Mesendoderm (in vitro differentiated cells): Measurements from ENCODE around the gene PNMA8B.

Experiments used
- DNase-seq: peaks from one replicate; pipeline ENCODE4 v3.0.0; 2013
- H2AK5ac ChIP-seq: 2 replicates; pipeline ENCODE4 v1.6.1; 2013; ENCODE audit warnings: low read length, inconsistent platforms
- H2BK120ac ChIP-seq: 2 replicates; pipeline ENCODE4 v1.6.1; 2013; ENCODE audit warnings: low read depth, mild to moderate bottlenecking, low read length, moderate library complexity, mixed read lengths
- H2BK15ac ChIP-seq: replicated peaks from 2 replicates; pipeline ENCODE4 v1.6.1; 2013; ENCODE audit warnings: low read depth, mild to moderate bottlenecking, moderate library complexity
- H2BK5ac ChIP-seq: 2 replicates; pipeline ENCODE4 v1.6.1; 2013; ENCODE audit warnings: low read length, inconsistent platforms
- H3K18ac ChIP-seq: 2 replicates; pipeline ENCODE4 v1.6.1; 2013; ENCODE audit warnings: mild to moderate bottlenecking, low read length, mixed read lengths
- H3K23ac ChIP-seq: one replicate; pipeline ENCODE4 v1.6.1; 2013; ENCODE audit warnings: low read length
- H3K27ac ChIP-seq: 2 replicates; pipeline ENCODE4 v1.5.1; 2013; ENCODE audit warnings: low read depth, mild to moderate bottlenecking, inconsistent platforms, low read length, moderate library complexity
- H3K27me3 ChIP-seq: 2 replicates; pipeline ENCODE4 v1.6.1; 2013; ENCODE audit warnings: low read length, control low read depth, mild to moderate bottlenecking, inconsistent platforms; ENCODE audit not compliant: insufficient read depth, poor library complexity
- H3K36me3 ChIP-seq: 2 replicates; pipeline ENCODE4 v1.6.1; 2013; ENCODE audit warnings: low read length, inconsistent platforms; ENCODE audit not compliant: control insufficient read depth, insufficient read depth
- H3K4ac ChIP-seq: one replicate; pipeline ENCODE4 v1.6.1; 2013; ENCODE audit warnings: low read depth, mild to moderate bottlenecking, low read length, moderate library complexity
- H3K4me1 ChIP-seq: 2 replicates; pipeline ENCODE4 v1.6.1; 2013; ENCODE audit warnings: low read depth, low read length, inconsistent platforms; ENCODE audit not compliant: control insufficient read depth
- H3K4me2 ChIP-seq: 2 replicates; pipeline ENCODE4 v1.6.1; 2013; ENCODE audit warnings: low read length
- H3K4me3 ChIP-seq: 2 replicates; pipeline ENCODE4 v1.5.1; 2013; ENCODE audit warnings: mild to moderate bottlenecking, low read length
- H3K56ac ChIP-seq: one replicate; pipeline ENCODE4 v1.6.1; 2013; ENCODE audit warnings: low read length
- H3K79me1 ChIP-seq: 2 replicates; pipeline ENCODE4 v1.6.1; 2013; ENCODE audit warnings: low read length, inconsistent platforms
- H3K79me2 ChIP-seq: 2 replicates; pipeline ENCODE4 v1.6.1; 2013; ENCODE audit warnings: mild to moderate bottlenecking, low read length; ENCODE audit not compliant: control insufficient read depth, insufficient read depth
- H3K9ac ChIP-seq: 2 replicates; pipeline ENCODE4 v1.6.1; 2013; ENCODE audit warnings: low read length, inconsistent platforms
- H4K5ac ChIP-seq: one replicate; pipeline ENCODE4 v1.6.1; 2013; ENCODE audit warnings: low read length
- H4K8ac ChIP-seq: one replicate; pipeline ENCODE4 v1.6.1; 2013; ENCODE audit warnings: low read depth, mild to moderate bottlenecking, control low read depth, low read length, moderate library complexity
- WGBS: extraction: QIAGEN DNeasy Blood & Tissue Kit; methylation state at CpG from one replicate; pipeline ENCODE4 v1.1.7; 2013; ENCODE audit warnings: low lambda C conversion rate, missing lambda C conversion rate; ENCODE audit not compliant: insufficient coverage; ENCODE audit errors: extremely low coverage; 5-methylcytosine and 5-hydroxymethylcytosine counted together

PNMA8B gene

GRCh38 chr19:46491975-46492682, 3.5 kb downstream of the PNMA8B start:
- Histone ChIP-seq H3K4me1 (no peaks in the 10 kb centered on the region), H3K18ac (no peak overlapping the region), H3K9ac (no peak overlapping the region), H2BK15ac (no peak overlapping the region), H3K4ac (no peak overlapping the region), H4K8ac (no peak overlapping the region), H4K5ac (no peak overlapping the region), H2BK120ac (no peak overlapping the region), H3K36me3 (no peaks in the 10 kb centered on the region), H3K79me2 (no peaks in the 10 kb centered on the region), H2BK5ac (no peak overlapping the region), H3K27me3 (peaks cover 50% of the 10 kb centered on the region), H3K23ac (no peak overlapping the region), H3K56ac (no peak overlapping the region), H3K4me3 (no peak overlapping the region), H3K4me2 (no peak overlapping the region), H3K79me1 (no peaks in the 10 kb centered on the region), H2AK5ac (no peak overlapping the region), H3K27ac (no peak overlapping the region)
- WGBS = no CpG with 5 or more reads among the region's 18 CpGs
- no peak for DNase-seq

DNA sequence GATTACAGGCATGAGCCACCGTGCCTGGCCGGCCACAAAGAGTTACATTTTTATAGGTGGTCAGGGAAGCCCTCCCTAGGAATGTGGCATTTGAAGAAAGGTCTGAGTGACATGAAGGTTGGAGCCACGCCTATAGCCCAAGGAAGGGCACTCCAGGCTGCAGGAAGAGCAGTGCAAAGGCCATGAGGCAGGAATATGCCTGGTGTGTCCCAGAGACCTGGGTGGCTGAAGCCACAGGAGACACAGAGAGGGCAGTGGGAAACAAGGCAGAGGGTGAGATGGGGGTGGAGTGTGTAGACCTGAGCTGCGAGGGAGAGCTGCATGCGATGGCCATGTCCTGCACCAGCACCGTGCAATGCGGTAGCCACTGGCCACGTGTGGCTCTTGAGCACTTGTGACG, 4.9 kb downstream of the PNMA8B start:
- Histone ChIP-seq H3K56ac (no peak overlapping the region), H3K79me1 (no peaks in the 10 kb centered on the region), H3K36me3 (no peaks in the 10 kb centered on the region), H3K79me2 (no peaks in the 10 kb centered on the region), H2BK120ac (no peak overlapping the region), H3K9ac (no peak overlapping the region), H2BK15ac (no peak overlapping the region), H3K27me3 (peaks cover 50% of the 10 kb centered on the region), H3K27ac (no peak overlapping the region), H3K4me2 (no peak overlapping the region), H2AK5ac (no peak overlapping the region), H3K4me1 (no peaks in the 10 kb centered on the region), H3K4ac (no peak overlapping the region), H4K5ac (no peak overlapping the region), H3K4me3 (no peak overlapping the region), H3K23ac (no peak overlapping the region), H3K18ac (no peak overlapping the region), H4K8ac (no peak overlapping the region), H2BK5ac (no peak overlapping the region)
- WGBS = no CpG with 5 or more reads among the region's 9 CpGs
- no peak for DNase-seq

DNA sequence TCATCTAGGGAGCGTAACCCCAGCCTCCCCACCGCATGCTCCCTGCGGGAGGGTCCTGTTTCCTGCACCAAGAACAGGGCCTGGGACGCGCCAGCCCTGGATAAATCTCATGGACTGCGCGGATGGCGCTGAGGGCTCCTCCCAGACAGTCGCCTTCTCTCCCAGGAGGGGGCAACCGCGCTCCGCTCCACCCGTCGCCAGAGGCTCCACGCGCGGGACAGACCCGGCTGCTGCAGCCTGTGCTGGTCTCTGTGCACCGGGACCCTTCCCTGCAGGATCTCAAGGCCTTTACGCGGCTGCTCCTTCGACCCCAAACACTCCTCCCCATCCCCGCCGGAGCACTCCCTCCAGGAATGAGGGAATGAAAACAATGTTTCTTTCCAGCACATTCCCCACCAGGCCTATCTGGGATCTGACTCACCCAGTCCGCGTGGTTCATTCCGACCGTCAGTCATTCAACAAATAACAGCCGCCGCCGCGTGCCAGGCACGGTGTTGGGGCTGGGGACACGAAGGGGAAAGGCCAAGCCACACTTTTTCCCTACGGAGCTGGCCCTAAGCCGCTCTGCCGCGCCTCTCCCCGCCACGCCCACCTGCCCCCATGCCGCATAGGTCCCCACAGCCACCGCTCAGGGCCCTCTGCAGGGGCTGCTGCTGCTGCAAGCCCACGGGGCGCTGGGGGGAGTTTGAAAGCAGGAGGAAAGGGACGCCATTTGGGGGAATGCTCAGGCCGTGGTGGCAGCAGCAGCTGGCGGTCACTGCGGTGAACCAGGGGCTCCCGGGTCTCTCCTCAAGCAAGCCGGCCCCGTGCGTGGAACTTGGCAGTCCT, 6.0 kb downstream of the PNMA8B start:
- Histone ChIP-seq H2BK15ac (no peak overlapping the region), H3K18ac (no peak overlapping the region), H2BK5ac (no peak overlapping the region), H3K27ac (no peak overlapping the region), H3K79me2 (no peaks in the 10 kb centered on the region), H3K27me3 (peaks cover 46% of the 10 kb centered on the region), H3K4me3 (no peak overlapping the region), H3K56ac (peak overlapping the region; percentile 40), H4K5ac (no peak overlapping the region), H3K4ac (no peak overlapping the region), H4K8ac (no peak overlapping the region), H2AK5ac (no peak overlapping the region), H3K9ac (no peak overlapping the region), H3K36me3 (no peaks in the 10 kb centered on the region), H3K23ac (no peak overlapping the region), H2BK120ac (no peak overlapping the region), H3K79me1 (no peaks in the 10 kb centered on the region), H3K4me1 (no peaks in the 10 kb centered on the region), H3K4me2 (peak overlapping the region; percentile 66)
- no CpG with 5 or more reads among the region's 52 CpGs for WGBS
- DNase-seq = peak; percentile 80

- no peak overlapping the region for H3K4ac ChIP-seq
- WGBS = no CpG with 5 or more reads among the region's 11 CpGs
- no peaks in the 10 kb centered on the region for H3K36me3 ChIP-seq
- H3K79me1 ChIP-seq = no peaks in the 10 kb centered on the region
- no peak overlapping the region for H3K56ac ChIP-seq
- H3K18ac ChIP-seq = no peak overlapping the region
- no peak overlapping the region for H2BK5ac ChIP-seq
- no peak overlapping the region for H2AK5ac ChIP-seq
- no peaks in the 10 kb centered on the region for H3K4me1 ChIP-seq
- DNase-seq = no peak
- no peak overlapping the region for H3K23ac ChIP-seq
- no peak overlapping the region for H3K9ac ChIP-seq
- H3K4me2 ChIP-seq = no peak overlapping the region
- H3K79me2 ChIP-seq = no peaks in the 10 kb centered on the region
- H4K8ac ChIP-seq = no peak overlapping the region
- no peak overlapping the region for H4K5ac ChIP-seq
- H3K27ac ChIP-seq = no peak overlapping the region
- no peak overlapping the region for H2BK120ac ChIP-seq
- no peak overlapping the region for H3K4me3 ChIP-seq
- H2BK15ac ChIP-seq = no peak overlapping the region
- H3K27me3 ChIP-seq = peaks cover 35% of the 10 kb centered on the region
These were observed 7.1 kb downstream of the PNMA8B start for GRCh38 chr19:46488551-46488950.

GRCh38 chr19:46487802-46488445, 7.7 kb downstream of the PNMA8B start:
- Histone ChIP-seq H3K18ac (no peak overlapping the region), H3K79me2 (no peaks in the 10 kb centered on the region), H3K4me1 (no peaks in the 10 kb centered on the region), H3K27ac (no peak overlapping the region), H3K4ac (no peak overlapping the region), H2BK120ac (no peak overlapping the region), H3K4me2 (peak overlapping the region; percentile 54), H3K9ac (peak overlapping the region; percentile 47), H3K4me3 (no peak overlapping the region), H2AK5ac (no peak overlapping the region), H3K56ac (peak overlapping the region; percentile 62), H4K5ac (no peak overlapping the region), H4K8ac (no peak overlapping the region), H3K27me3 (peaks cover 30% of the 10 kb centered on the region), H2BK15ac (no peak overlapping the region), H2BK5ac (no peak overlapping the region), H3K23ac (no peak overlapping the region), H3K36me3 (no peaks in the 10 kb centered on the region), H3K79me1 (no peaks in the 10 kb centered on the region)
- peak; percentile 72 for DNase-seq
- WGBS = no CpG with 5 or more reads among the region's 38 CpGs
